NCI-H2107 treated with DMSO at 0.1 percent for 48 hours (cell line): ENCODE data around the gene MACROD2.
"Not testable (repeated sequence)": the region's sequence is repeated elsewhere in the genome, so short reads cannot be mapped to it uniquely, and the experiment has no call there.

Source experiments
- DNase-seq: peaks from one replicate; lab custom pipeline; 2025; ENCODE audit not compliant: unreplicated experiment; lab: John Stamatoyannopoulos, UW

MACROD2 gene

GRCh38 chr20:13995086-13995665, at the start of gene MACROD2:
Gene MACROD2 (plus strand): TSS chr20:13995516.
- DNase-seq, result peak; percentile 82

- DNase-seq, result no peak
Observed at GRCh38 chr20:13947719-13948118, 47.6 kb upstream of the MACROD2 start.

- DNase-seq, result no peak
Observed at GRCh38 chr20:13953227-13953626, 42.1 kb upstream of the MACROD2 start.

GRCh38 chr20:13960119-13960518, 35.2 kb upstream of the MACROD2 start:
- no peak for DNase-seq

- DNase-seq, result no peak
Observed at GRCh38 chr20:13960525-13960924, 34.8 kb upstream of the MACROD2 start.

GRCh38 chr20:13984211-13984610, 11.1 kb upstream of the MACROD2 start:
- DNase-seq, result no peak

- DNase-seq, result no peak
Observed at GRCh38 chr20:13990465-13990864, 4.9 kb upstream of the MACROD2 start, which contains the start of gene SEL1L2. Gene SEL1L2 (minus strand): TSS chr20:13990614. CDS start chr20:13990534, 80 bp downstream.

GRCh38 chr20:13991311-13991710, 4.0 kb upstream of the MACROD2 start:
- DNase-seq, result no peak

GRCh38 chr20:13991955-13992354, 3.4 kb upstream of the MACROD2 start:
- not testable (repeated sequence) for DNase-seq

- DNase-seq, result no peak
Observed at GRCh38 chr20:13995841-13996240, 525 bp downstream of the MACROD2 start.

- DNase-seq, result no peak
Observed at GRCh38 chr20:13996265-13996664, 949 bp downstream of the MACROD2 start.

- no peak for DNase-seq
Observed at GRCh38 chr20:14000917-14001316, 5.6 kb downstream of the MACROD2 start.

- DNase-seq, result no peak
Observed at GRCh38 chr20:14005996-14006395, 10.7 kb downstream of the MACROD2 start.

GRCh38 chr20:14009208-14009607, 13.9 kb downstream of the MACROD2 start:
- DNase-seq, result no peak

GRCh38 chr20:14012671-14013070, 17.4 kb downstream of the MACROD2 start:
- no peak for DNase-seq

GRCh38 chr20:14030991-14031390, 35.7 kb downstream of the MACROD2 start:
- DNase-seq, result no peak

- DNase-seq, result no peak
Observed at GRCh38 chr20:14033310-14033709, 38.0 kb downstream of the MACROD2 start.

- no peak for DNase-seq
Observed at GRCh38 chr20:14036567-14036966, 41.3 kb downstream of the MACROD2 start.

GRCh38 chr20:14044712-14045276, 49.5 kb downstream of the MACROD2 start:
- not testable (repeated sequence) for DNase-seq

- no peak for DNase-seq
Observed at GRCh38 chr20:14046534-14046933, 51.2 kb downstream of the MACROD2 start.

- no peak for DNase-seq
Observed at GRCh38 chr20:14049111-14049510, 53.8 kb downstream of the MACROD2 start.

- DNase-seq, result no peak
Observed at GRCh38 chr20:14051454-14051853, 56.1 kb downstream of the MACROD2 start.
